NCI-H2107 treated with DMSO at 0.1 percent for 48 hours (cell line): ENCODE measurements around the gene SMTN.
"Not testable (repeated sequence)": the region's sequence is repeated elsewhere in the genome, so short reads cannot be mapped to it uniquely, and the experiment has no call there.

Experiments
- DNase-seq: peaks from one replicate; lab custom pipeline; 2025; ENCODE audit not compliant: unreplicated experiment; lab: John Stamatoyannopoulos, UW

The SMTN gene

GRCh38 chr22:31103111-31103510 lies 22.0 kb downstream of the SMTN start:
- no peak for DNase-seq

GRCh38 chr22:31103899-31104694 lies 23.0 kb downstream of the SMTN start:
- DNase-seq, result no peak

DNA sequence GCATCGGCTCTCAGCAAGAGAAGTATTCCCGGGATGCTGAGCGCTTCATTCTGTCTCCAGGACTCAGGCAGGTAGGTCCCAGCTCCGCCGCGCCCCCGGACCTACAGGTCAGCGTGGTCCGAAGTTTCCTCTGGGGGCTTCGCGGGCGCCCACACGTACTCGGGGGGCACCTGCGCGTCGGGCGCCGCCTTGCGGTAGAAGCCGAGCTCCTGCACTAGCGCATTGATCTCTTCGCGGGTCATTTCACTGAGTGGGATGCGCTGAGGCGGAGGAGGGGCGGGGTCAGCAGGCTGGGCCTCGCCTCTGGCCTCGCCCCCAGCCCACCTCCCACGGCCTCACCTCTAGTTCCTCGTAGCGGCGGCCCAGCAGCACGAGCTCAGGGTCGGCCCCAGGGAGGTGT lies 23.8 kb downstream of the SMTN start:
- DNase-seq, result no peak

DNA sequence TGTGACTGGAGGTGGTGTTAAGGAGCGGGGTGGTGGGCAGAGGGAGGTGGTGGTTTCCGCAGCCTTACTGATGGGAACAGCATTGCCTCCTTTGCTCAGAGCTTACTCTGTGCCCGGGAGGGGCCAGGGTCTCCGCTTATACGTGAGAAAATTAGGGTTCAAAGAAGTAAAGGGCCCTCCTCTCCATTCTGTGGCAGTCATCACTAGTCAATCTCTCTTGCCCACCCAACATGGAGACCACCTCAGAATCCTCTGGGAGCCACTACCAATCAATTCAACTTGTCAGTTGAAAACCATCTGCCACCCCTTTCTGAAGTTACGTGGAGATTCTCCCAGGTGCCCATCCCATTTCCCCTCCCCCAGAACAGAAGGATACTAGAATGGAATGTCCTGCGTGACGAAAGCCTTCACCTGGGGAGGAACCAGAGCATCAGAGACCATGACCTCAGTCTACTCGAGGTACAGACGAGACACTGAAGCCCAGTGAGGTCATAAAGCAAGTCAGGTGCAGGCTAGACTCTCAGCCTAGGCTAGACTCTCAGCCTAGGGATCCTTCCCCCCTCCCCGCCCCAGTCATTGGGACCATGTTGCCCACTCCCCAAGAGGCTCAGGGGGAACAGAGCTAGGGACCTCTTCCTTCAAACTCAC lies 24.3 kb downstream of the SMTN start:
- DNase-seq, result no peak

DNA sequence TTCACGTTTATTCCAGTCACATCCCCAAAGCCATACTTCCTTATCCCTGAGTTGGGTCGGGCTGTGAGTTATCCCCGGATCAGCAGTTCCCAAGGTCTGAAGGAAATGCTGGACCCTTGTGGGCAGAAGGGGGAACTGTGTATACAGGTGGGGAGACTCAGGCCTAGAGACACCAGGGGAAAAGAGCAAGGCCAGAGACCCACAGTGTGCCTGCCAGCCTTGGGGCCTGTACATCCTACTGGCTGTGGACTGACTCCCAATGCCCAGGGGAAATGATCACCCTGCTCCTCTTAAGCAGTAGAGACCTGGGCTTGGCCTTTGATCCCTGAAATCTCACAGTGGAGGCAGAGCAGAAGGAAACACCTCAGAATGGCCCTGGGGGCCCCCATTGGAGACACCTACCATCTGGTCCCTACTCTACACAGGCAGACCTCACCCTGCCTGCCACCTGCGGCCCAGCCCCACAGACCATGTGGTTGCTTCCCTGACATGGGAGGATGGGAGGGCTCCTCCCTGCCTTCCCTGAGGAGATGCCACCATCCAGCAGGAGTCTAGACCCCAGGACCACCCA lies 25.0 kb downstream of the SMTN start:
- DNase-seq, result no peak

- no peak for DNase-seq
Observed at GRCh38 chr22:31106731-31107177, 25.6 kb downstream of the SMTN start.

DNA sequence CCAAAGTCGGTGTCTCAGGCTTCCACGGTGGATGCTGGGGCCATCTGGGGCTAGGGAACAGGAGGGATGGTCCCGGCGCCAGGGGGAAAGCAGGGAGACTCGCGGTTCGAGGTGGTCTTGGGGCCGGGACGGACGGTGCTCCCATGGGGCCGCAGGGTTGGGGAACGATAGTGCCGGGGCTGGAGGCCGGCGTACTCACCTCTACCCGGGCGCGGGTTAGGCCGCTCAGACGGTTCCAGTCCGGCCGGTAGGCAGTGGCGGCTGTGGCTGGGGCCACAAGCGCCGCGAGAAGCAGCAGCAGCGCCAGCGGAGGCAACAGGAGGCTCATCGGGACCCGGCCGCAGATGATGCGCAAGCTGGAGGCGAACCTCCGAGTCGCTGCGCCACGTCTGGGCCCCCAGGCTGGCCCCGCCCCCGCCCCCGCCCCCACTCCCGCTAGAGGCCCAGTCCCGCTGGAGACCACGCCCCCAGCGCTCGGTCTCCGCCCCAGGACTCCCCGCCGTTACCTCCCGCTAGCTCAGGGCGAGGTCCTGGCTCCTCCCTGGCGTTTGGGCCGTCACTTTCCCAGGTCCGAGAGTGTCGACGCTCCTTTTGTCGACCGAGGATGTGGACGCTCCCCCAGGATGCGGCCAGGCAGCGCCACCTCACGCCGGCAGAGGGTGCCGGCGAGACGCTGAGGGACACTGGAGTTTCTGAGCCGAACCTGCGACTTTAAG lies 26.2 kb downstream of the SMTN start, which contains the start of gene SELENOM:
SELENOM (minus strand) TSS at position 391 of the 716 bp plus-strand sequence; CDS start at position 328, 63 bp downstream.
- DNase-seq, result no peak

- peak; percentile 18 for DNase-seq
Observed at GRCh38 chr22:31107894-31108218, 26.7 kb downstream of the SMTN start.

DNA sequence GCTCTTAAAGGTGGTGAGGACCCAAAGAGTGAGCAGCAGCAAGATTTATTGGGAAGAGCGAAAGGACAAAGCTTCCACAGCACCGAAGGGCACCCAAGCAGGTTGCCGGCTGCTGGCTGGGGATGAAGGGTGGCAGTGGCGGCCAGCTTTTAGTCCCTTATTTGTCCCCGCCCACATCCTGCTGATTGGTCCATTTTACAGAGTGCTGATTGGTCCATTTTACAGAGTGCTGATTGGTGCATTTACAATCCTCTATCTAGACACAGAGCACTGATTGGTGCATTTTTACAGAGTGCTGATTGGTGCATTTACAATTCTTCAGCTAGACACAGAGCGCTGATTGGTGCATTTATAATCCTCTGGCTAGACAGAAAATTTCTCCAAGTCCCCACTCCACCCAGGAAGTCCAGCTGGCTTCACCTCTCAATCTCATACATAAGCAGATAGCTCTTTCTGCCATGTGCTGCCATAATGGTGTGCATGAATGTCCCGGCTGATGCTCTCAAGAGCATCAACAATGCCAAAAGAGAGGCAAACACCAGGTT lies 31.5 kb downstream of the SMTN start:
- DNase-seq, result not testable (repeated sequence)

GRCh38 chr22:31118046-31118820 lies 37.1 kb downstream of the SMTN start:
- no peak for DNase-seq

DNA sequence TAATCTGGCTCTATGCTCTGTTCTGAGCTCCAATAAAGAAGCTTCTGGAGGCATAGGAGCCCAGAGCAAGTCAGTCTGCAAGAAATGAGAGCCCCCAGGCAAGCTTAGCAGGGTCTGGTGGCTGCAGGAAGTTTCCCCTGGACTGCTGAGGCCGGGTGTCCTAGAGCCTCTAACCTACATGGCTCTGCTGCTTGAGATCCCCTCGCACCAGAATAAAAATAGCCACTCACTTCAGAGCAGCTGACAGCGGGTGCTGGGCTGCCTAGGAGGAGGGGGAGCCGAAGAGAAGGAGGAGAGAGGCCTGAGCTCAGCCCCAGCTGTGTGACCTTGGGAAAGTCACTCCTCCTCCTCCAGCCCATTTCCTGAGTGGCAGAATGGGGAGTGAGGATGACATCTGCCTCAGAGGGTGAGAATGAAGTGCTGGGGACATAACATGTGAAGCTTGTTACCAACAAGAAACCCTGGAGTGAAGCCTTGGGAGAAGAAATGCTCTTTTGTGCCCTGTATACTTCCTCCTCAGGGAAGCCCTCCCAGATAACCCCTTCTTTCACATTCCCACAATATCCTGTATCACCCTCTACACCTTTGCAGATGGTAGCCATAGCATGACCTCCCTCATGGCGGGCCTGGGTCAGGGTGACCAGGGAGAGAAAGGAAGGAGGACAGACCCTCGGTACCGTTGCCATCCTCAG lies 38.1 kb downstream of the SMTN start:
- no peak for DNase-seq

- DNase-seq, result no peak
Observed at GRCh38 chr22:31120230-31120629, 39.1 kb downstream of the SMTN start.

GRCh38 chr22:31120642-31121041 lies 39.5 kb downstream of the SMTN start:
- no peak for DNase-seq

GRCh38 chr22:31121403-31121802 lies 40.3 kb downstream of the SMTN start:
- no peak for DNase-seq

DNA sequence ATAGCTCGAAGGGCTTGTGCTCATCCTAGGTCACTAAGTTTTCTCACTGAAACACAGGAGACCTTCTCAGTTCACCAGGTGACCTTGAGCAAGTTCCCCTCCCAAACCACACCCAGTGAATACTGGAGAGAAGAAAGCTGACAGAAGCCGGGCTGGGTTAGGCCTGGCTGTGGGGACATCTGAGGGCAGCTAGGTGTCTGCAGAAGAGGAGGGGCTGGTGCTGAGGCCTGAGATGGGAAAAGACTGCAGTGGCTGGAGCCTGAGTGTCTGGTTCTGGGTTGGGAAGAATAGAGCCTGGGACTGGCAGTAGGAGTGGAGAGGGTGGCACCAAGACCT lies 41.0 kb downstream of the SMTN start:
- DNase-seq, result no peak

GRCh38 chr22:31122532-31123291 lies 41.6 kb downstream of the SMTN start, which contains the start of gene INPP5J:
Gene INPP5J (plus strand): TSS chr22:31122966. CDS start chr22:31123015, 49 bp downstream.
- DNase-seq, result peak; percentile 55

GRCh38 chr22:31123292-31123602 lies 42.1 kb downstream of the SMTN start:
- DNase-seq, result no peak

DNA sequence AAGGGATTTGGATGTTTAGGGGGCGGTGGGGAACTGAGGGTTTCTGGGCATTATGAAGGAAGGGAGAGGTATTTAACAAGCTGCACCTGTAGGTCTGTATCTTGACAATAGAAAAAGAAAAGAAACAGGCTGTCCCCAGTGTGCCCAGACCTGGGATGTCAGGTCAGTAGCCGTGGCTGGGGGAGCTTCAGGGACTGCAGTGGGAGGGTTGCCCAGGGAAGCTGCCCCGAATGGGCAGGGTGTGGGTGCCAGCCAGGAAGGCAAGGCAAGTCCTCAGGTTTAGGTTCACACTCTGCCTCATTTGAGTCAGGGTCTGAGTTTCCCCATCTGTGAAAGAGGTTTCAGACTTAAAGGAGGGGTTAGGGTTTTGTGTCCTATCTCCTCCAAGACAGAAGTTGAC lies 43.2 kb downstream of the SMTN start:
- no peak for DNase-seq

GRCh38 chr22:31124811-31125465 lies 43.8 kb downstream of the SMTN start:
- no peak for DNase-seq
